Prostate gland (tissue), 2 donors: ENCODE measurements around the gene PIP5K1A.

ENCODE experiments used
- CTCF ChIP-seq, 4 experiments: fragments of 200-600 bp in 2 of 4; fragments of 450-650 bp in 2 of 4; sonication (generic) in 2 of 4; IDR thresholded peaks; 1 replicate in 3 of 4; 2 replicates in 1 of 4; pipeline ENCODE4 v1.5.1; 2016 to 2019; ENCODE audit warnings: antibody characterized with exemption in 4 of 4, mild to moderate bottlenecking in 2 of 4, moderate library complexity in 2 of 4
- POLR2AphosphoS5 ChIP-seq: sonication (generic); formaldehyde crosslinking; IDR thresholded peaks from one replicate; pipeline ENCODE4 v1.6.1; 2017; ENCODE audit warnings: antibody characterized with exemption

- no peak for TF ChIP-seq CTCF (IDR thresholded peaks at IDR 0.05)
- TF ChIP-seq POLR2AphosphoS5: no peak
Observed at GRCh38 chr1:151246786-151247185, 48.4 kb downstream of the PIP5K1A start.
